AG10803 (cell line): ENCODE data around the gene BMERB1.

Experiments used
- DNase-seq: peaks from one replicate; pipeline ENCODE4 v3.0.0; 2010; ENCODE audit warnings: low read depth
- H3K4me3 ChIP-seq: 2 replicates; pipeline ENCODE4 v1.5.1; 2011; ENCODE audit warnings: mild to moderate bottlenecking, low read length, control low read depth
- CTCF ChIP-seq: conservative IDR thresholded peaks from 2 replicates; pipeline ENCODE4 v1.5.1; 2011; ENCODE audit warnings: mild to moderate bottlenecking, low read length, control low read depth, inconsistent platforms

Gene BMERB1

DNA sequence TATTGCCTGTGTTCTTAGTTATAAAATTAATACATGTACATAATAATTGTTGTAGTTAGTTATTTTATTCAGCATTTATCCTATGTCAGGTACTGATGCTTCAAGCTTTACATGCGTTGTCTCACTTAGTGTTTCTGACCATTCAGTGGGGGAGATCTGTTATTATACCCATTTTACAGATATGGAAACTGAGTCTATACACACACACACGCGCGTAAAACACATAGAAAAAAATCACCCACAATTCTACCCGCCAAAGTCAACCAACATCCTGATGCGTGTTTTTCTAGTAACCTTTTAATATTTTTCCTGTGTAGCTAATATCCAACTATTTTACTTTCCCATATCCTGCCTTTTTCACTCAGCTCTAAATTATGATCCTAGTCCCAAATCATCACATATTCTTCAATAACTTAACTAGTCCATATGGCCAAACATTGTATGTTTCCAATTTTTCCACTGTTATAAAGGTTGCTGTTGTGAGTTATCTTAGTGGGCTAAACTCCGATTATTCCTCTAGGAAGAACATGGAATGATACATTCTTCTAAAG, 48.4 kb downstream of the BMERB1 start:
- no peak for DNase-seq
- TF ChIP-seq CTCF, result no peak
- no peak overlapping the region for H3K4me3 ChIP-seq

DNA sequence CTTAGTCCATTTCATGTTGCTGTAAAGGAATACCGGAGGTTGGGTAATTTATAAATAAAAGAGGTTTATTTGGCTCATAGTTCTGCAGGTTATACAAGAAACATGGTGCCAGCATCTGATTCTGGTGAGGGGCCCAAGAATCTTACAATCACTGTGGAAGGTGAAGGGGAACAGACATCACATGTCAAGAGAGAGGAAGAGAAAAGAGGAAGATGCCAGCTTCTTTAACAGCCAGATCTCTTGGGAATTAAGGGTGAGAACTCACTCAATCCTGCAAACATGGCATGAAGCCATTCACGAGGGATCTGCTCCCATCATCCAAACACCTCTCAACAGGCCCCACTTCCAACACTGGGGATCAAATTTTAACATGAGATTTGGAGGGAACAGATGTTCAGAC, 49.5 kb downstream of the BMERB1 start:
- TF ChIP-seq CTCF, result no peak

DNA sequence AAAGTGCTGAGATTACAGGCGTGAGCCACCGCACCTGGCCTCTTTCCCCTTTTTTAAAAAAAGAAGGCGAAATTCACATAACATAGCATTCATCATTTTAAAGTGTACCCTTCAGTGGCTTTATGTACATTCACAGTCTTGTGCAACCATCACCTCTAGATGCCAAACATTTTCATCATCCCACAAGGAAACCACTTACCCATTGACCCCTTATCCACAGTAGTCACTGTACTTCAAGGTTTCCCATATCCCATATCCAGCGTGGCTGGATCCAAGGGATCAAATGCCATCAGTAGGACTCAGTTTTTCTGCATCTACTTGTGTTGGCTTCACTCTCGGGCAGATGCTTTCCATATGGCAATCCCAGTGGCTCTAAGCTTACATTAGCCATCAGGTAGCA, 50.3 kb downstream of the BMERB1 start:
- TF ChIP-seq CTCF, result no peak
- no peak overlapping the region for H3K4me3 ChIP-seq
- peak; percentile 60 for DNase-seq

More for the DNA sequence above, 49.5 kb downstream of the BMERB1 start:
- no peak for DNase-seq
- no peak overlapping the region for H3K4me3 ChIP-seq

GRCh38 chr16:15485175-15485574, 50.8 kb downstream of the BMERB1 start:
- DNase-seq, result no peak
- no peak overlapping the region for H3K4me3 ChIP-seq
- TF ChIP-seq CTCF, result no peak

DNA sequence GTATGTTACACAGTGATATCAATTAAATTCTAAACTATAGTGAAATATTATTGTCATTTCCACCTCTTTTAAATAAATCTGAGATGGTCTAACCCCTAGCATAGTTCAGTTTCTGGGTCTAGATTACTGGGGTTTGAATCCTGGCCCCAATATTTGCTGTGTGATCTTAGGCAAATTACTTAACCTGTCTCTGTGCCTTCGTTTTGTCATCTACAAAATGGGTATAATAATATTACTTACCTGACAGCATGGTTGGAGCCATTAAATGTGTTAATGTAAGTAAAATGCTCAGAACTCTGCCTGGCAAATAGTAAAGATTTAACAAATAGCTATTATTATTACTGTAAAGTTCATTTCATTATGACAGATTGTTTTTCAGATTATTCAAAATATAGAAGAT, 52.3 kb downstream of the BMERB1 start:
- H3K4me3 ChIP-seq, result no peak overlapping the region
- DNase-seq, result no peak
- no peak for TF ChIP-seq CTCF

DNA sequence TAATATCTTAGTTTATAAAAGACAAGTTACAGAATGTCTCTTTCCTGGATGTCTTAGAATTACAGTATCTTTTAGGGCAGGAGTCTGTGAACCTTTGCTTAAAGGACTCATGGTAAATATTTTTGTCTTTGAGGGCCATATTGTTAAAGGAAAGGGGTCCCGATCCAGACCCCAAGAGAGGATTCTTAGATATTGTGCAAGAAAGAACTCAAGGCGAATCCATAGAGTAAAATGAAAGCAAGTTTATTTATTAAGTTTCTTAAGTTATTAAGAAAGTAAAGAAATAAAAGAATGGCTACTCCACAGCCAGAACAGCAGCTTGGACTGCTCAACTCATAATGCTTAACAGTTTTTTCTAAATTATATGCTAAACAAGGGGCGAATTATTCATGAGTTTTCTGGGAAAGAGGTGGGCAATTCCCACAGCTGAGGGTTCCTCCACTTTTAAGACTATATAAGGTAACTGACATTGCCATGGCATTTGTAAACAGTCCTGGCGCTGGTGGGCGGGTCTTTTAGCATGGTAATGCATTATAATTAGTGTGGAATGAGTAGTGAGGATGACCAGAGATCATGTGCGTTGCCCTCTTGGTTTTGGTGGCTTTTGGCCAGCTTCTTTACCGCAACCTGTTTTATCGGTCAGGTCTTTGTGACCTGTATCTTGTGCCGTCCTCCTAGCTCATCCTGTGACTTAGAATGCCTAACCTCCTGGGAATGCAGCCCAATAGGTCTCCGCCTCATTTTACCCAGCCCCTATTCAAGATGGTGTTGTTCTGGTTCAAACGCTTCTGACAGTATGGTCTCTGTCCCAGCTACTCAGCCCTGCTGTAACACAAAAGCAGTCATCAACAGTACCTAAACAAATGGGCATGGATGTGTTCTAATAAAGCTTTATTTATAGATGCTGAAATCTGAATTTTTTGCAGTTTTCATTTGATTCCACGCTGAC, 53.2 kb downstream of the BMERB1 start:
- no peak overlapping the region for H3K4me3 ChIP-seq
- DNase-seq, result no peak
- TF ChIP-seq CTCF, result no peak

- no peak for TF ChIP-seq CTCF
- DNase-seq, result no peak
- H3K4me3 ChIP-seq, result peak overlapping the region; percentile 28
These were observed 54.6 kb downstream of the BMERB1 start for GRCh38 chr16:15489016-15489415.
